HG02943 (cell line): ENCODE results near the gene CRY2.

Source experiments
- ATAC-seq: cut with Tn5 transposase; IDR thresholded peaks from one replicate; pipeline ENCODE4 v1.9.1; 2021; ENCODE audit warnings: mild to moderate bottlenecking, low read depth, moderate library complexity; ENCODE audit not compliant: unreplicated experiment

CRY2 gene

DNA sequence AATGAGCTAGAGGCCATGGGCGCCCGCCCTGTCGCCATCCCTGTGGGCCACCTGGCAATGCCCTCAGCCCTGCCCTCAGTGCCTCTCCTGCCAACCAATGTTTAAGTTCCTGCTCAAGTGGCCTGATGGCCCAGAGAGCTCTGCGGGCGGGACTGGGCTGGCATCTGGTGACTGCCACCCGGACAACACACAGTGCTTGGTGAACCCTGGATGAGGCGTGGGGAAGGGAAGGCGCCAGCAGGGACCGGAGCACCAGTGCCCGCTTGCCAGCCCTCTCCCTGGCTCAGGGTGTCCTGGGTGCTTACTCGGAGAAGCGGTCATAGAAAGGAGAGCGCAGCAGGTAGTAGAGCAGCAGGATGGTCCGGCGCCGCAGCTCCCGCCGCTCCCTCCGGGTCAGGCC lies 66.2 kb downstream of the CRY2 start:
- no peak for ATAC-seq

DNA sequence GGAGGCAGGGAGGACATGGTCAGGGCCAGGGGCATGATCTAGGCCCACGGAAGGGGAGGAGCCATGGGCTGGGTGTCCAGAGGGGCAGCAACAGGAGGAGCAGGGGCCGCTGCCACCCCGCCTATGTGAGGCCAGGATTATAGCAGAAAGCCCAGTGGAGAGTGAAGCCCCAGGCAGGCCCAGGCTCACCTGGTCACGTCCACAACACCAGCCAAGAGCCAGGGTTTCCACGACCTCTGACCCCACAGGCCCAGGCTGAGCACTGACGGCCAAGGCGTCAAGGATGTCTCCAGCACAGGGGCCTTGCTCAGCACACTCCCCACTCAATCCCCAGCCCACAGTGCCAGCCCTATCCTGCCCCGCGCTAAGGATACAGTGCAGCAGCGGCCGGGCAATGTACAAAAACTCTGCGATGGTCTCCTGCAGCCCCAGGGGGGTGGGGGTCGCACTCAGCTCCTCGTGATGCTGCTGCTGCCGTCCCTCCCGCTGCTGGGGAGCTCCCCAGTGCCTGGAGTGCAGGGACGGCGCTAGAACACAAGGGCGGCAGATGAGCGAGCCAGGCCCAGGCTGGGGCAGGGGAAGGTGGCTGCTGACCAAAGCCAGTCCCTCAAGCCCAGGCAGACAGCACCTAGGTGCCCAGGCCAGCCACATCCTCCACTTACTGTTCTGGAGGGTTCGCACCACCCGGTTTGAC lies 66.8 kb downstream of the CRY2 start:
- ATAC-seq, result no peak

DNA sequence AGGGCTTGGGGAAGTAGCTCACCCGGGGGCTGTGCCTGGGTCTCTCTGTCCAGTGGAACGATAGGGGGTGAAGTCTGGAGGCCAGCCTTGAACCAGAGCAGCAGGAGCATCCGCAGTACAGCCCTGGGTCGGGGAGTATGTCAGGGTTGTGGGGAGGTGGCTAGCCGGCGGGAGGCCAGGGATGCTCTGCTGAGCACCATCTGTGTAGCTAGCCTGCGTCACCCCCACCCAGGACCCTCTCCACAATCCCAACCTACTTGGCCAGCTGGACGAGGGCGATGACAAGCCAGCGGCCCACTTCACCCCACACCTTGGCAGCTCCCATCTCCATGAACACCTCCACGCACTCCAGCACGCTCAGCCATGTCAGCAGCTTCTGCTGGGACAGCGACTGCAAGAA lies 68.2 kb downstream of the CRY2 start:
- ATAC-seq, result no peak

DNA sequence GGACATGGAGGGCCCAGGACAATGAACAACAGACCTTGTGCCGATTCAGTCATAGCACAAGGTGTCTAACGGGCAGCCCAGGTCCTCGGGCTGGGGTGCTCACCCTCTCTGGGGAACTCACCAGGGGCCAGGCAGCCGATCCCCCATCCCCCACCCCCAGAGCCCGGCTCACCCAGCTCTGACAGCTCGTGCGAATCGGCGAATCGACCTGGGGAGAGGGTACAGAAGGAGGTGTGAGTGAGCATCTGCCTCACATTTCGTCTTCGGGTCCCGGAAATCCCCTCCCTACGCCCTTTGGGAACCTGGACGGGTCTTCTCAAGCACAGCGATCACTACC lies 70.0 kb downstream of the CRY2 start:
- ATAC-seq, result no peak

DNA sequence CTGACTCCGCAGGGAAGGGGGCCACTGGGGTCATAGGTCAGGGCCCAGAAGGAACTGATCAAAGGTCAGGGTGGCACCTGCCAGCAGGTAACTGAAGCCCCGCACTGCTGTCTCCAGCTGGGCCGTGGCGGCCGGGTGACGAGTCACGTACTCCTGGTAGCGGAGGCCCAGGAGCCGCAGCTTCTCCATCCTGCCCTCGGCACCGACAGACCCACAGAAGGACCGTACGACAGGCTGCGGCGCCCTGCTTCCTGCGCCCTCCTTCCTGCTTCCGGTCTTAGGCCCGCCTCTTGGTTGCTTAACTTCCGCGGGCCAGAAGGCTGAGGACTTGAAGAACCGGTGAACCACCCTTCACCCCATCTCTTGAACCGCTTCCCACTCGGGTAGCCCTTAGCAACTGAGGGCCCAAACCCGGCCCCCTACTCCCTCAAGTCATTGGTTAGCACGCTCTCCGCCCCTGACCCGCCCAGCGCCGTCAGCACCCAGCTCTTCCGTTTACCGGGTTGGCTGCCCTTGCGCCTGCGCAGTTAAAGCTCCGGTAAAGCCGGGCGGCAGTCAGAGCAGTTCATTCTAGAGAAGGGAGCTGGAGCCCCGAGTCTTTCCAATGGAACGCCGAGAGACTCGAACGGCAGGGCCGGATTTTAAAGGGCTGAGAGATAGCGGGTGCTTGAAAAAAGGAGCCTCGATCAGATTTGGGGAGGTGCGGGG lies 70.5 kb downstream of the CRY2 start, which contains the start of gene PEX16:
TSS of gene PEX16 (minus strand) at position 255 of the 708 bp plus-strand sequence. CDS start at position 189, 66 bp downstream.
- ATAC-seq, result peak; percentile 80

DNA sequence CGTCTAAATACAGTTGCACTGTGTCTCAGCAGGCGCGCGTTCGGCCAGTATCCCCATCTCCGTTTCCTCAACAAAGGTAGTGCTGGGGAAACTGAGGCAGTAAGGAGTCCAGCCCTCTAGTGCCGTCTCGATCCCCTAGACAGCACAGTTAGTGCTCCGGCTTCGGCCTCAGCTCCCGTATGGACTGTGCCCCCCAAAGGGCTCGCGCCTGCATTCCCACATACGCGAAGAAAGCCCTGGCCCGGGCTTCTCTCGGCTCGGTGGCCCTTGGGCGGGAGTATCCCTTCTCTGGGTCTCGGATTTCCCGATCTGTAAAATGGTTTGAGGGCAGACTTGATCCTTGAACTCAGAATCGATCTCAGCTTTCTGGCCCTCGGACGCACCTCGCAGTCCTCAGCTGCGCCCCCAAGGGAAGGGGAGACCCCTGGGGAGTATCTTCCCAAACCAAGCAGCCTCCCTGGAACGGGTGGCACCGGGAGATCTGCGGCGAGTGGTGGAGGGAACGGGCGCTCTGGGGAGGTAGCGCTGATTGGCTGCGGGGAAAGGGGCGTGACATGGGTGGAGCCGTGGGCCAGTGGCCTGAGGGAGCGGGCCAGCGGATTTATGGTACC lies 71.2 kb downstream of the CRY2 start:
- peak; percentile 49 for ATAC-seq

DNA sequence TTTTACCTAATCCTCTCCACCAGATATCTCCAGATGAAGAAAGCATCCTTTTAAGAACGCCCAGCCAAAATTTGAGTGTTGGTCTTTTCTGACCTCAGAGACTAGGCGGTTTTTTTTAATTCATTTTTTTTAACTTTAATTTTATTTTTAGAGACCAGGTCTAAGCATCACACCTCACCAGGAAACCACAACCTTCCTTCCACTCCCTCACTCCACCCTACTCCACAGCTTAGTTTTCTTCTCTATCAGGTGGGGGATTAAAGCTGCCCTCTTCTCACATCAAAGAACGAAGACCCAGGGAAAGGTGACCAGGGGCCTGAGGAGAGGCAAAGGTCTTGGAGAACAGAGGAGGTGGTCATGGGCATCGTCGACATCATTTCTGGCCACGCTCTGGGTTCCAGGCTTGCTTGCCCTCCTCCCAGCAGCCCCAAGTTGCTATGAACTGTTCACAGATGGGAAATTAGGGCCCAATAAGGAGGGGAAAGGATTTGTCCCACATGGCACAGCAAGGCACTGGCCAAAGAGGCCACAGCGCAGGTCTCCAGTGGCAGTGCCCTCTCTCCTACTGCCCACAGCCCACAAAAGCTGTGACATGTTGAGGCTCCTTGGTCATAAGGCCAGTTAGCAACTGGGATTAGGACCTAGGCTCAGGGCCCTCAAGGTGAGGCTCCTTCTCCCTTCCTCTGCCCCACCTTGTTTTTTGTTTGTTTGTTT lies 71.8 kb downstream of the CRY2 start:
- ATAC-seq, result no peak

DNA sequence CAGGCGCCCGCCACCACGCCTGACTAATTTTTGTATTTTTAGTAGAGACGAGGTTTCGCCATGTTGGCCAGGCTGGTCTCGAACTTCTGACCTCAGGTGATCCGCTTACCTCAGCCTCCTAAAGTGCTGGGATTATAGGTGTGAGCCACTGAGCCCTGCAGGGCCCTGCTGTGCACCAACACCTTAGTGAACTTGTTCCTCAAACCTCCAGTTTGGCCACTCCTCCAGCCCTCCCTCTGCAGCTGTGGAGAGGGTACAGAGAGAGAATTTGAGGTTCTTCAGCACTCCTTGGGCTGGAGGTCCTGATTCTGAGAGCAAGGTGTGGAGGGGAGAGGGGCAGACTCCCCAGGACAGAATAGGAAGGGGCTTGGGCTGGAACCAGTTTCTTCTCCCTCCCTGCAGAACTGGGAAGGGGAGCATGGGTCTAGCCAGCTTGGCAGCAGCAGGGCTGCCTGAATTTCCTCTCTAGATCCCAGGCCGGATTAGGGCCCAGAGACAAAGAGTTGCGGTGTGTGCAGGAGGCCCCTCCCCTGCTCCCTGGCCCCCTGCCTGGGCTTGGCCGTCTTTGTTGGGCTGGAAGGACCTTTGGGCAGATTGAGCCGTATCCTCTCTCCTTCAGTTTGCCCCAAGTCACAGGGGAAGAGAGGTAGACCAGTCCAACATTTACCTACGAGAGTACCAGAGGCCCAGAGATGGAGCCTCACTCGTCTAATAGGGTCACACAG lies 72.7 kb downstream of the CRY2 start:
- ATAC-seq, result no peak

DNA sequence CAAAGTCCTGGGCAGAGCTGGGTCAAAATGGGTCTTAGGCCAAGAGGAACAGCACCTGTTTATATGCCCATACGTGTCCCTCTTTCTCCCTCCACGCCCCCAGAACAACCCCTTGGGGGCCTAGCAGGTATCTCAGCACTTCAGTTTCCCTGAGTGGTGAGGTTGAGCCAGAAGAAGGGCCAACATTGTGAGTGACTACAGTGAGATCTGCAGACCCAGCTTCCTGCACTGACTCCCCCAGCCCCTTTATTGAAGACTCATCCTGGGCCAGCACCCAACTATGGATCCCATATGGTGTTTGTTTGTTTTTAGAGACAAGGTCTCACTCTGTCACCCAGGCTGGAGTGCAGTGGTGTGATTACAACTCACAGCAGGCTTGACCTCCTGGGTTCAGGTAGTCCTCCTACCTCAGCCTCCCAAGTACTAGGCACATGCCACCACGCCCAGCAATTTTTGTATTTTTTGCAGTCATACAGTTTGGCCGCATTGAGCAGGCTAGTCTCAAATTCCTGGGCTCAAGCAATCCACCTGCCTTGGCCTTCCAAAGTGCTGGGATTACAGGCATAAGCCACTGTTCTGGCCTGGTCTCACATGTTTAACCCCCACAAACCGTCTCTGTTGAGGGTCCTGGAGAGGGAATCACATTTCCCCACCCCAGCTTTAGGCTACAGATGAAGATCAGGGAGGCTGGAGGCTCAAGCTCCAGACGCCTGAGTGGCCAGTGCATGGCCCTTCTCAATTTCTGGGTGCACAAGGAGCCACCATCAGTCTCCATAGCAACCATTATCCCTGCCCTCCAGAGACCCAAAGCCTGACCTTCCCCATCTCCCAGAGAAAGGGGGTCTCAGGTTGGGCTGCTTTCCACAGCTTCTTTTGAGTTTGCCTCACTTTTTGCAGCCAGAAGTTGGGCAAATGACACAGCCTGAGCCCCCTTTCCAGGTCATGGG lies 73.5 kb downstream of the CRY2 start:
- ATAC-seq, result no peak

DNA sequence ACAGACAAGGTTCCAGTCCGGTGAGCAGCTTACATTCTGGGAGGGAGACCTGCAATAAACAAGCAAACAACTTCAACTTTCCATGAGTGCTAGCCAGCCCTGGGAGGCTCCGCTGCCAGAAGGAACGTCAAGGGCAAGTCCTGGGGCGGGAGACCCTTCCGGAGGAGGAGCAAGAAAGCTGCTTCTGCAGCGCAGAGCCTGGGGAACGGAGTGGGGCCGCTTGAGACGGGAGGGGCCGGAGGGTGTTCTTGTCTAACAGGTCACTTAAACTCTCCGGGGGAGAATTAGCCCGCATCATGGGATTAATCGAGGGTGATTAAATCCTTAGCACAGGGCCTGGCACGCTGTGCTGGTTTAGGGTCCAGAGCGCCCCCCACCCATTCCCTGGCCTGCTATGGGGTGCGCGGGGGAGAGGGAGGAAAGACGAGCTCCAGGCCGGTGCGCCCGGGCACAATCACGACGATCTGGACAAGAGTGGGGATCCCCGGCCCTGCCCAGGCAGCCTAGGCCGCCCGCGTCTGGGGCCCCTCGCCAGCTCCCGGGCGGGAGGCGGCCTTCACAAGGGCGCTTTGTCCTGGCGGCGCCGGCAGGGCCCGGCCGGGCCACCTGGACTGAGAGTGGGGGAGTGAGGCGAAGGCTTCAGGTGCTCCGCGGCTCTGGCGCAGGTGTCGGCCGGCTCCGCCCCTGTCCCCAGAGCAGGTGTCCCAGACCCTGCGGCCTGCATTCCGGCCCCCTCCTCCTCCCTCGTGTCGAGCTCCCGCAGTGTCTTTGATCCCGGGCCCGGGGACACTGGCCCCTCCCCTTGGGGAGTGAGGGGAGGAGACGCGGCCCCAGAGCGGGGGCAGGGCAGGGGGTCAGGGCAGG lies 74.5 kb downstream of the CRY2 start:
- no peak for ATAC-seq

DNA sequence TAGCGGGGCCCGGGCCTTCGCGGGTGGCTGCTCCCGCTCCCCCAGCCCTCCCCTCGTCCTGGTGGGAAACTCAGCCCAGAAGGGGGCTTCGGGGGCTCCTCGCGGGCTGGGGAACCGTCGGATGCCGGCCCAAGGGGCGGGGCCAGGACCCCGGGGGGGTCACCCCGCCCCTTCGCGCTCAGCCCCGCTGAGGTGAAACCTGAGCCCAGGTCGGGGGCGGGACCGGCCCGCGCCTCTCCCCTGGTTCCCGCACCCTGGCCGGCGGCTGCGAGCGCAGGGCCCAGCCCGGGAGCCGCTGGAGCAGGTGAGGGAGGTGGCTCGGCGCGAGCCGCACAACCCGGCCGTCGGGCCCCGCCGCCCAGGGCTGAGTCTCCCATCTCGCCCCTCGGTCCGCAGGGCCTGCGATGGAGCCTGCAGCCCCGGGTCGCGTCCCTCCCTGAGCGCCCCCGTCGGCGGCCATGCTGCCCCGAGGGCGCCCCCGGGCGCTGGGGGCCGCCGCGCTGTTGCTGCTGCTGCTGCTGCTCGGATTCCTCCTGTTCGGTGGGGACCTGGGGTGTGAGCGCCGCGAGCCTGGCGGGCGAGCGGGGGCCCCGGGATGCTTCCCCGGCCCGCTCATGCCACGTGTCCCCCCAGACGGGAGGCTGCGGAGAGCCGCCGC lies 75.3 kb downstream of the CRY2 start, which contains the start of gene LARGE2:
TSS of gene LARGE2 (plus strand) at position 232 of the 658 bp plus-strand sequence. CDS start at position 459, 227 bp downstream.
- no peak for ATAC-seq

DNA sequence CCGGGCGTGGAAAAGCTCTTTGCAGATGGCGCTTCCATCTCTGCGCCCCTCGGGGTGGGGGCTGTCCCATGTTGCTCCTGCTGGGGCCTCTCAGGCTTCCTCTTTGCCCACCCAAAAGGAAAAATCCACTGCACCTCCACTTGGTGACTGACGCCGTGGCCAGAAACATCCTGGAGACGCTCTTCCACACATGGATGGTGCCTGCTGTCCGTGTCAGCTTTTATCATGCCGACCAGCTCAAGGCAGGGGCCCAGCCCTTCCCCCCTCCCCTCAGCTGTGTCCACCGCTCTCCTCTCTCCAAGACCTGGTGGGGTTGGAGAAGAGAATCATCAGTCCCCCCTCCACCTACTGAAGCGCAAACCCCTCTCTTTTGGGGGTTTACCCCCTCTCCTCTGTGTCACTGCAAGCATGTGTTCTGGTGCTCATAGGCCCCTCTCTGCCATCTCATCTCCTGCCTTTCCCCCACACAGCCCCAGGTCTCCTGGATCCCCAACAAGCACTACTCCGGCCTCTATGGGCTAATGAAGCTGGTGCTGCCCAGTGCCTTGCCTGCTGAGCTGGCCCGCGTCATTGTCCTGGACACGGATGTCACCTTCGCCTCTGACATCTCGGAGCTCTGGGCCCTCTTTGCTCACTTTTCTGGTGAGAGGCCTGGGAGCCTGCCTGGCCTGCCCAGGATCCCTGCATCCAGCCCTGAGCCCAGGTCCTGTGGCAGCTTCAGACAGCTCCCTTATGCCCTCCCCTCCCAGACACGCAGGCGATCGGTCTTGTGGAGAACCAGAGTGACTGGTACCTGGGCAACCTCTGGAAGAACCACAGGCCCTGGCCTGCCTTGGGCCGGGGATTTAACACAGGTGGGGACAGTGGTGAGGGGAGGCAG lies 77.0 kb downstream of the CRY2 start:
- ATAC-seq, result no peak

DNA sequence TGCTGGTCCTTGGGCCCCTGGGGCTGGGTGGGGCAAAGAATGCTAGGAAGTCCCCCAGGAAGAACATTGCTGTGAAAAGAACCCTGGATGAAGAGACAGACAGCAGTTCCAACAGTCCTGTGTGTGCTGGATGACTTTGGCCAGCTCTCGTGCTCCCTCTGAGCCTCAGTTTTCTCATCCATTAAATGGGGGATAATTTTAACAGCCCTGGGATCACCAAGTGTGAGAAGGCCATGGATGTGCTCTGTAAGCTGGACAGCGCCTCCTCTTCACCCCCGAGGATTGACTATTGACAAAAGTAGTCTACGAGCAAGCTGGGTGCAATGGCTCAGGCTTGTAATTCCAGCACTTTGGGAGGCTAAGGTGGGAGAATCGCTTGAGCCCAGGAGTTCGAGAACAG lies 77.7 kb downstream of the CRY2 start:
- ATAC-seq, result no peak

DNA sequence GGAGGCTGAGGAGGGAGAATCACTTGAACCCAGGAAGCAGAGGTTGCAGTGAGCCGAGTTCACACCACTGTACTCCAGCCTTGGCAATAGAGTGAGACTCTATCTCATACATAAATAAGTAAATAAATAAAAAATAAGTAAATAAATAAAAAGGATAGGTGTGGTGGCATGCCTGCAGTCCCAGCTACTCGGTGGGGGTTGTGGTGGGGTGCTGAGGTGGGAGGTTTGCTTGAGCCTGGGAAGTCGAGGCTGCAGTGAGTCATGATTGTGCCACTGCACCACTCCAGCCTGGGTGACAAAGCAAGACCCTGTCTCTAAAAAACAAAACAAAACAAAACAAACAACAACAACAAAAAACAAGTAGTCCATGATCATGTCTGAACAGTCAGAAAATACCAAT lies 78.3 kb downstream of the CRY2 start:
- ATAC-seq, result no peak

DNA sequence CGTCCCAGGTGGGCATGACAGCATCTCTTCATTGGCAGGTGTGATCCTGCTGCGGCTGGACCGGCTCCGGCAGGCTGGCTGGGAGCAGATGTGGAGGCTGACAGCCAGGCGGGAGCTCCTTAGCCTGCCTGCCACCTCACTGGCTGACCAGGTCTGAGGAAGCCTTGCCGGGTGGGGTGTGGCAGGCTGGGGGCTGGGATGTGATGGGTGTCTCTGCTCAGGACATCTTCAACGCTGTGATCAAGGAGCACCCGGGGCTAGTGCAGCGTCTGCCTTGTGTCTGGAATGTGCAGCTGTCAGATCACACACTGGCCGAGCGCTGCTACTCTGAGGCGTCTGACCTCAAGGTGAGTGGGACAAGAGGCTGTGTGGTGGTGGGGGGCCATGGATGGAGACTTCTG lies 78.7 kb downstream of the CRY2 start:
- ATAC-seq, result no peak

DNA sequence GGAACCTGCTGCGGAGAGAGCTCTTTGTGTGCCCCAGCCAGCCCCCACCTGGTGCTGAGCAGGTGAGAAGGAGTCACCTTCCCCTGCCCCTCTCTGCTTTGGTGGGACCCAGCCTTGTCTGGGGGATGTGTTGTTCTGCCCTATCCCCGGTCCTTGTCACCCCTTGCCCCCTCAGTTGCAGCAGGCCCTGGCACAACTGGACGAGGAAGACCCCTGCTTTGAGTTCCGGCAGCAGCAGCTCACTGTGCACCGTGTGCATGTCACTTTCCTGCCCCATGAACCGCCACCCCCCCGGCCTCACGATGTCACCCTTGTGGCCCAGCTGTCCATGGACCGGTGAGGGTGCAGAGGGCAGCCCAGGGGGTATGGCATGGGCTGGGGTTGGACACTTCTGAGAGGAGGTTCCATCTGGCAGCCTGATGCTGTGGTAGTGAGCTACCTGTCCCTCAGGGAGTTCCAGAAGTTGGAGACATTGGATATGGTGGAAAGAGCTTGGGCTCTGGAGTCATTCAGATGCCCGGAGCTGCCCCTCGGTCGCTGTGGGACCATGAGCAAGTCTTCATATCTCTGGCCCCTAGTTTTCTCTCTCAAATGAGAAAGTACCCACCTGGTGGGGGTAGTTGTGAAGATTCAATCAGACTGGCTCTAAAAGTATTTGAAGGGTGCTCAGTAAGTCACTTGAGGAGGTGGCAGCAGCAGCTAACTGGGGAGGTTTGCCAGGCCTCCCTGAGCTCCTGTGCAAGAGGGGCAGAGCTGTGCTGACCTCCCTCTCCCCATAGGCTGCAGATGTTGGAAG lies 79.5 kb downstream of the CRY2 start:
- no peak for ATAC-seq
